ENCODE results near the gene AFF2. TPM values are rescaled to one million over a fixed set of nuclear protein-coding genes. Genes with fewer than 3 reads are reported as not detected.

Gene AFF2
- total and polyA plus RNA-seq, 2 experiments from 2014 or later, result 0.31 to 0.54 TPM

- H3K4me3 ChIP-seq, result no peak overlapping the region
- no peaks in the 10 kb centered on the region for H3F3A ChIP-seq (ENCODE audit: insufficient read depth)
- H3K9ac ChIP-seq, result no peak overlapping the region
- no peaks in the 10 kb centered on the region for H3K9me3 ChIP-seq (ENCODE audit: low read depth)
- no peaks in the 10 kb centered on the region for H3K36me3 ChIP-seq (ENCODE audit: low read depth)
- H3K27me3 ChIP-seq (replicated peaks; ENCODE audit: insufficient read depth), result no peaks in the 10 kb centered on the region
- H4K20me1 ChIP-seq (ENCODE audit: insufficient read depth), result no peaks in the 10 kb centered on the region
- no peak overlapping the region for H3K4me2 ChIP-seq (ENCODE audit: unreplicated experiment)
- DNase-seq, result no peak
- H3K79me2 ChIP-seq (ENCODE audit: insufficient read depth), result no peaks in the 10 kb centered on the region
- H3K27ac ChIP-seq, result no peak overlapping the region
- H3K4me1 ChIP-seq (ENCODE audit: insufficient read depth), result 0 out of 2 replicates have a peak, but pooled peaks cover 3% of the 10 kb centered on the region
- WGBS, 2 experiments (ENCODE audit: low coverage in 1 of 2, low lambda C conversion rate in 2 of 2, missing lambda C conversion rate in 2 of 2), result 53 to 73% methylated on average over 2 of the region's 2 CpGs
- no peak overlapping the region for H2AFZ ChIP-seq
- in situ Hi-C loops (cut with MboI), result no loop called here
- no peak for TF ChIP-seq EZH2 (IDR thresholded peaks at IDR 0.05; ENCODE audit: insufficient read depth, poor library complexity, severe bottlenecking)
- TF ChIP-seq EZH2phosphoT487 (IDR thresholded peaks at IDR 0.05; ENCODE audit: insufficient read depth, low read depth), result no peak
- no peaks in the 10 kb centered on the region for H3K9me2 ChIP-seq (ENCODE audit: insufficient read depth)
Observed at GRCh38 chrX:148923631-148924030, 423.2 kb downstream of the AFF2 start.

- no peaks in the 10 kb centered on the region for H3K9me2 ChIP-seq (ENCODE audit: insufficient read depth)
- 92 to 98% methylated on average over 4 of the region's 4 CpGs for WGBS, 2 experiments (ENCODE audit: low coverage in 1 of 2, low lambda C conversion rate in 2 of 2, missing lambda C conversion rate in 2 of 2)
- no peak for TF ChIP-seq EZH2phosphoT487 (IDR thresholded peaks at IDR 0.05; ENCODE audit: insufficient read depth, low read depth)
- TF ChIP-seq EZH2 (IDR thresholded peaks at IDR 0.05; ENCODE audit: insufficient read depth, poor library complexity, severe bottlenecking), result no peak
- no peaks in the 10 kb centered on the region for H4K20me1 ChIP-seq (ENCODE audit: insufficient read depth)
- H3K79me2 ChIP-seq (ENCODE audit: insufficient read depth), result no peaks in the 10 kb centered on the region
- peaks cover 14% of the 10 kb centered on the region; the same call in 1 of the 2 replicates for H3F3A ChIP-seq (ENCODE audit: insufficient read depth)
- no peak overlapping the region for H3K27ac ChIP-seq
- no peaks in the 10 kb centered on the region for H3K36me3 ChIP-seq (ENCODE audit: low read depth)
- no peaks in the 10 kb centered on the region for H3K9me3 ChIP-seq (ENCODE audit: low read depth)
- peaks cover 17% of the 10 kb centered on the region; the same call in 1 of the 2 replicates for H3K4me1 ChIP-seq (ENCODE audit: insufficient read depth)
- in situ Hi-C loops (cut with MboI), result no loop called here
- no peak overlapping the region for H3K9ac ChIP-seq
- no peak overlapping the region for H3K4me2 ChIP-seq (ENCODE audit: unreplicated experiment)
- no peak overlapping the region for H2AFZ ChIP-seq
- no peak for DNase-seq
- H3K4me3 ChIP-seq, result no peak overlapping the region
- no peaks in the 10 kb centered on the region for H3K27me3 ChIP-seq (replicated peaks; ENCODE audit: insufficient read depth)
Observed at GRCh38 chrX:148926371-148926770, 426.0 kb downstream of the AFF2 start.

GRCh38 chrX:148928811-148929210 is 428.4 kb downstream of the AFF2 start:
- peak; percentile 75 for DNase-seq

GRCh38 chrX:148929686-148930085 is 429.3 kb downstream of the AFF2 start:
- H3K36me3 ChIP-seq (ENCODE audit: low read depth), result no peaks in the 10 kb centered on the region
- no peak overlapping the region for H3K9ac ChIP-seq
- TF ChIP-seq EZH2 (IDR thresholded peaks at IDR 0.05; ENCODE audit: insufficient read depth, poor library complexity, severe bottlenecking) (no peak), EZH2phosphoT487 (IDR thresholded peaks at IDR 0.05; ENCODE audit: insufficient read depth, low read depth) (no peak)
- no peak overlapping the region for H3K4me2 ChIP-seq (ENCODE audit: unreplicated experiment)
- no peaks in the 10 kb centered on the region for H3K79me2 ChIP-seq (ENCODE audit: insufficient read depth)
- no peaks in the 10 kb centered on the region for H3K27me3 ChIP-seq (replicated peaks; ENCODE audit: insufficient read depth)
- peaks cover 14% of the 10 kb centered on the region; the same call in 1 of the 2 replicates for H3F3A ChIP-seq (ENCODE audit: insufficient read depth)
- no peak overlapping the region for H2AFZ ChIP-seq
- no peak overlapping the region for H3K27ac ChIP-seq
- in situ Hi-C loops (cut with MboI), result no loop called here
- H3K9me2 ChIP-seq (ENCODE audit: insufficient read depth), result no peaks in the 10 kb centered on the region
- peaks cover 17% of the 10 kb centered on the region; the same call in 1 of the 2 replicates for H3K4me1 ChIP-seq (ENCODE audit: insufficient read depth)
- WGBS, 2 experiments (ENCODE audit: low coverage in 1 of 2, low lambda C conversion rate in 2 of 2, missing lambda C conversion rate in 2 of 2), result 23 to 31% methylated on average over 3 of the region's 3 CpGs
- DNase-seq, result peak; percentile 74
- no peaks in the 10 kb centered on the region for H3K9me3 ChIP-seq (ENCODE audit: low read depth)
- H4K20me1 ChIP-seq (ENCODE audit: insufficient read depth), result no peaks in the 10 kb centered on the region
- no peak overlapping the region for H3K4me3 ChIP-seq

More at GRCh38 chrX:148928811-148929210, 428.4 kb downstream of the AFF2 start:
- H3K27ac ChIP-seq, result no peak overlapping the region
- H3K79me2 ChIP-seq (ENCODE audit: insufficient read depth), result no peaks in the 10 kb centered on the region
- peaks cover 14% of the 10 kb centered on the region; the same call in 1 of the 2 replicates for H3F3A ChIP-seq (ENCODE audit: insufficient read depth)
- H2AFZ ChIP-seq, result no peak overlapping the region
- in situ Hi-C loops (cut with MboI), result no loop called here
- TF ChIP-seq EZH2phosphoT487 (IDR thresholded peaks at IDR 0.05; ENCODE audit: insufficient read depth, low read depth) (no peak), EZH2 (IDR thresholded peaks at IDR 0.05; ENCODE audit: insufficient read depth, poor library complexity, severe bottlenecking) (no peak)
- no peak overlapping the region for H3K4me3 ChIP-seq
- no peak overlapping the region for H3K4me2 ChIP-seq (ENCODE audit: unreplicated experiment)
- H4K20me1 ChIP-seq (ENCODE audit: insufficient read depth), result no peaks in the 10 kb centered on the region
- no peaks in the 10 kb centered on the region for H3K9me3 ChIP-seq (ENCODE audit: low read depth)
- 0 to 17% methylated on average over 1 of the region's 1 CpG for WGBS, 2 experiments (ENCODE audit: low coverage in 1 of 2, low lambda C conversion rate in 2 of 2, missing lambda C conversion rate in 2 of 2)
- H3K9ac ChIP-seq, result no peak overlapping the region
- peaks cover 17% of the 10 kb centered on the region; the same call in 1 of the 2 replicates for H3K4me1 ChIP-seq (ENCODE audit: insufficient read depth)
- H3K36me3 ChIP-seq (ENCODE audit: low read depth), result no peaks in the 10 kb centered on the region
- H3K9me2 ChIP-seq (ENCODE audit: insufficient read depth), result no peaks in the 10 kb centered on the region
- H3K27me3 ChIP-seq (replicated peaks; ENCODE audit: insufficient read depth), result no peaks in the 10 kb centered on the region
